ENCODE measurements around the gene C12orf43. TPM values are rescaled to one million over a fixed set of nuclear protein-coding genes. Genes with fewer than 3 reads are reported as not detected.

The C12orf43 gene
- total RNA-seq, 2 donors from 2014 or later = 13.8 to 15.2 TPM

GRCh38 chr12:121061831-121062230 lies 45.5 kb upstream of the C12orf43 start:
- TF ChIP-seq POLR2A (IDR thresholded peaks at IDR 0.05) = no peak
- peak in 1 of 4 experiments; percentile 23 for TF ChIP-seq CTCF (IDR thresholded peaks at IDR 0.05)
- no peak for TF ChIP-seq POLR2AphosphoS5 (IDR thresholded peaks at IDR 0.05)
- Histone ChIP-seq H3K4me3 (no peak overlapping the region), H3K4me1 (replicated peaks) (no peaks in the 10 kb centered on the region), H3K9me3 (no peaks in the 10 kb centered on the region), H3K36me3 (no peaks in the 10 kb centered on the region), H3K27me3 (replicated peaks; ENCODE audit: insufficient read depth) (no peaks in the 10 kb centered on the region), H3K27ac (no peak overlapping the region)
- intact Hi-C loops (cut with DNase I) = no loop called here
- WGBS = 51% methylated on average over 2 of the region's 2 CpGs
- DNase-seq (ENCODE audit: low spot score) = no peak

GRCh38 chr12:121060149-121061001 lies 44.1 kb upstream of the C12orf43 start:
- Histone ChIP-seq H3K27ac (peak overlapping the region; percentile 30 to 39), H3K27me3 (replicated peaks; ENCODE audit: insufficient read depth) (no peaks in the 10 kb centered on the region), H3K36me3 (no peaks in the 10 kb centered on the region), H3K9me3 (no peaks in the 10 kb centered on the region), H3K4me1 (replicated peaks) (no peaks in the 10 kb centered on the region), H3K4me3 (peak overlapping the region; percentile 9 to 13)
- intact Hi-C loops (cut with DNase I) = no loop called here
- DNase-seq (ENCODE audit: low spot score) = no peak
- TF ChIP-seq POLR2A (IDR thresholded peaks at IDR 0.05) (no peak), POLR2AphosphoS5 (IDR thresholded peaks at IDR 0.05) (no peak), CTCF (IDR thresholded peaks at IDR 0.05) (peak in 3 of 4 experiments; percentile 30 to 54 (median 41))
- 51% methylated on average over 16 of the region's 16 CpGs for WGBS

GRCh38 chr12:121059031-121059898 lies 43.0 kb upstream of the C12orf43 start:
- H3K36me3 ChIP-seq = no peaks in the 10 kb centered on the region
- H3K27ac ChIP-seq = no peak overlapping the region
- H3K27me3 ChIP-seq (replicated peaks; ENCODE audit: insufficient read depth) = no peaks in the 10 kb centered on the region
- TF ChIP-seq POLR2AphosphoS5 (IDR thresholded peaks at IDR 0.05) (no peak), CTCF (IDR thresholded peaks at IDR 0.05) (no peak), POLR2A (IDR thresholded peaks at IDR 0.05) (no peak)
- H3K9me3 ChIP-seq = no peaks in the 10 kb centered on the region
- intact Hi-C loops (cut with DNase I) = no loop called here
- no peaks in the 10 kb centered on the region for H3K4me1 ChIP-seq (replicated peaks)
- 81% methylated on average over 10 of the region's 10 CpGs for WGBS
- H3K4me3 ChIP-seq = no peak overlapping the region
- no peak for DNase-seq (ENCODE audit: low spot score)

DNA sequence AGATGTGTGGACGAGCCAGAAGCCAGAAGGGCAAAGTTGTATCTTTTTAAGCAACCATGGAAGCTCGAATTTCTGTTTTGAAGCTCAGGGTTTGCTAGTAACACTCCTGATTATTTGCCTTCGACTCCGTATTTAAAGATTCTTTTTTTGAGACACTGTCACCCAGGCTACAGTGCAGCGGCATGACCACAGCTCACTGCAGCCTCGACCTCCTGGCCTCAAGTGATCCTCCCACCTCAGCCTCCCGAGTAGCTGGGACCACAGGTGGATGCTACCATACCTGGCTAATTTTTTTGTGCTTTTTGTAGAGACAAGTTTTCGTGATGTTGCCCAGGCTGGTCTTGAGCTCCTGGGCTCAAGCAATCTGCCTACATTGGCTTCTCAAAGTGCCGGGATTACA lies 41.5 kb upstream of the C12orf43 start:
- TF ChIP-seq POLR2A (IDR thresholded peaks at IDR 0.05) (no peak), POLR2AphosphoS5 (IDR thresholded peaks at IDR 0.05) (no peak), CTCF (IDR thresholded peaks at IDR 0.05) (no peak)
- H3K27ac ChIP-seq = no peak overlapping the region
- H3K36me3 ChIP-seq = no peaks in the 10 kb centered on the region
- intact Hi-C loops (cut with DNase I) = no loop called here
- no peak for DNase-seq (ENCODE audit: low spot score)
- no peaks in the 10 kb centered on the region for H3K27me3 ChIP-seq (replicated peaks; ENCODE audit: insufficient read depth)
- H3K4me3 ChIP-seq = no peak overlapping the region
- H3K9me3 ChIP-seq = no peaks in the 10 kb centered on the region
- 74% methylated on average over 9 of the region's 9 CpGs for WGBS
- H3K4me1 ChIP-seq (replicated peaks) = no peaks in the 10 kb centered on the region
